Coronary artery (tissue), 2 donors: Measurements from ENCODE around the gene USP12.
"Not testable (repeated sequence)": the region's sequence is repeated elsewhere in the genome, so short reads cannot be mapped to it uniquely, and the experiment has no call there.

Source experiments
- DNase-seq: peaks from one replicate; pipeline ENCODE4 v3.0.0-alpha.2; 2017; ENCODE audit warnings: low spot score
- H3K27ac ChIP-seq, 2 donors: fragments of 200-600 bp; sonication (generic); one replicate each; pipeline ENCODE4 v1.5.1; 2016 to 2019
- H3K4me3 ChIP-seq: fragments of 200-600 bp; sonication (generic); 2 replicates; pipeline ENCODE4 v1.5.1; 2016; ENCODE audit warnings: mild to moderate bottlenecking, moderate library complexity
- TF ChIP-seq, protein P1 (sequence below): fragments of 200-600 bp; sonication (generic); IDR thresholded peaks from one replicate; pipeline ENCODE4 v1.5.1; 2019; ENCODE audit warnings: antibody characterized with exemption

USP12 gene

DNA sequence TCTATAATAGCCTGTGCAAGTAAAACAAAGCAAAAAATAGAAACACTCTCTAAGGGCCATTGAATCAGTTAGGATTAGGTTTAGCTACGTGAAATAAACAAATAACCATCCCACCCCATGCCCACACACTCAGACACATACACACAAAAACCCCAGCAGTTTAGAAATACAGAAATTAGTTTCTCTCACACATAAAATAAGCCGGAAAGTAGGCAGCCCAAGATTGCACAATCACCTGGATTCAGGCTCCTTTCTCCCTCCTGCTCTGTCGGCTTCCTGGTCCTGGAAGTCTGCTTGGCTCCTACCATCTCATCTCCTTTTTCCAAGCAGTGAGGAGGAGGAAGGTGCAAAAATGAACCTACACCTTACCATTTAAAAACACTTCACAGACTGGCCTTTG lies 22.6 kb upstream of the USP12 start:
- TF ChIP-seq, protein P1, sequence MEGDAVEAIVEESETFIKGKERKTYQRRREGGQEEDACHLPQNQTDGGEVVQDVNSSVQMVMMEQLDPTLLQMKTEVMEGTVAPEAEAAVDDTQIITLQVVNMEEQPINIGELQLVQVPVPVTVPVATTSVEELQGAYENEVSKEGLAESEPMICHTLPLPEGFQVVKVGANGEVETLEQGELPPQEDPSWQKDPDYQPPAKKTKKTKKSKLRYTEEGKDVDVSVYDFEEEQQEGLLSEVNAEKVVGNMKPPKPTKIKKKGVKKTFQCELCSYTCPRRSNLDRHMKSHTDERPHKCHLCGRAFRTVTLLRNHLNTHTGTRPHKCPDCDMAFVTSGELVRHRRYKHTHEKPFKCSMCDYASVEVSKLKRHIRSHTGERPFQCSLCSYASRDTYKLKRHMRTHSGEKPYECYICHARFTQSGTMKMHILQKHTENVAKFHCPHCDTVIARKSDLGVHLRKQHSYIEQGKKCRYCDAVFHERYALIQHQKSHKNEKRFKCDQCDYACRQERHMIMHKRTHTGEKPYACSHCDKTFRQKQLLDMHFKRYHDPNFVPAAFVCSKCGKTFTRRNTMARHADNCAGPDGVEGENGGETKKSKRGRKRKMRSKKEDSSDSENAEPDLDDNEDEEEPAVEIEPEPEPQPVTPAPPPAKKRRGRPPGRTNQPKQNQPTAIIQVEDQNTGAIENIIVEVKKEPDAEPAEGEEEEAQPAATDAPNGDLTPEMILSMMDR, result no peak
- Histone ChIP-seq H3K27ac (no peak overlapping the region), H3K4me3 (no peak overlapping the region)
- no peak for DNase-seq

DNA sequence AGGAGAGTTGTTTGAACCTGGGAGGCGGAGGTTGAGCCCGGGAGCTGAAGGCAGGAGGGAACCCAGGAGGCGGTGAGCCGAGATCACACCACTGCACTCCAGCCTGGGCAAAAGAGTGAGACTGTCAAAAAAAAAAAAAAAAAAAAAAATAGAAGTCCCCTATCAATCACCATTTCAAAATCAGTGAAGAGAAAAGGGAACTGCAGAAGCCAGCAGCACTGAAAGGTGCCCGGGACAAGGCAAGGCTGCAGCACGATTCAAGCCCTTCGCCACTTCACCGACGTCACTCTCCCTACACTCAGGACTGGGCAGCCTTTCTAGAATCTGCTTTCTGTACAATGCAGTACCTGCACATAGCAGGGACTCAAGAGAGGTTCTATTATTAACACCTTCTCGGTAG lies 21.9 kb upstream of the USP12 start:
- DNase-seq, result no peak
- TF ChIP-seq, protein P1, result no peak
- no peak overlapping the region for H3K27ac ChIP-seq
- no peak overlapping the region for H3K4me3 ChIP-seq

GRCh38 chr13:27192973-27193372 lies 21.4 kb upstream of the USP12 start:
- no peak for DNase-seq
- H3K27ac ChIP-seq, result no peak overlapping the region
- TF ChIP-seq, protein P1, result no peak
- no peak overlapping the region for H3K4me3 ChIP-seq

DNA sequence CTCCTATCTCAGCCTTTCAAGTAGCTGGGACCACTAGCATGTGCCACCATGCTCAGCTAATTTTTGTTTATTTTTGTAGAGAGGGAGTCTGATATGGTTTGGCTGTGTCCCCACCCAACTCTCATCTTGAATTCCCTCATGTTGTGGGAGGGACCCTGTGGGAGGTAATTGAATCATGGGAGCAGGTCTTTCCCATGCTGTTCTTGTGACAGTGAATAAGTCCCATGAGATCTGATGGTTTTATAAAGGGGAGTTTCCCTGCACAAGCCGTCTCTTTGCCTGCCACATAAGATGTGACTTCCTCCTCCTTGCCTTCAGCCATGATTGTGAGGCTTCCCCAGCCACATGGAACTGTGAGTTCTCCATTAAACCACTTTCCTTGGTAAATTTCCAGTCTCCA lies 20.8 kb upstream of the USP12 start:
- not testable (repeated sequence) for H3K27ac ChIP-seq, H3K4me3 ChIP-seq, DNase-seq

- TF ChIP-seq, protein P1, result no peak
- DNase-seq, result no peak
- Histone ChIP-seq H3K27ac (no peak overlapping the region), H3K4me3 (no peak overlapping the region)
These were observed 17.6 kb upstream of the USP12 start for GRCh38 chr13:27189192-27189591.

- TF ChIP-seq, protein P1, result no peak
- DNase-seq, result no peak
- no peak overlapping the region for H3K4me3 ChIP-seq
- no peak overlapping the region for H3K27ac ChIP-seq
These were observed 16.6 kb upstream of the USP12 start for GRCh38 chr13:27188239-27188638.

DNA sequence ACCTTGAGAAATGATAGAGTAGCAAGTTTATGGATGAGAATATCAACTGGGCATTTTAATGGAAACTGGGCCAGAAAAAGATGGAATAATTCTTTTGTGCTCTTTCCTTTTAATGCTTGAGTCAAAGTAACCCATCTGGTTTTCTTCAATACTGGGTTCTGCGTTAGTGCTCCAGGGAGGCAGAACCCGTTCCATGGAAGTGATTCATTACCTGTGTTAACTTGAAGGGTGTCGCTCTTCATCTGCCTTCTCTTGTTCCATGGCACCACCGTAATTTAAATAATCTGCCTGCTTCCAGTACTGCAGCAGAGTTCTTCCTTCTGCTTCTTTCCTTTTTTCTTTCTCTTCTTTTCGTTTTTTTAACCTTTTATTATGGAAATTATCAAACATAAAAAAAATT lies 14.7 kb upstream of the USP12 start:
- TF ChIP-seq, protein P1, result no peak
- no peak for DNase-seq
- Histone ChIP-seq H3K4me3 (no peak overlapping the region), H3K27ac (no peak overlapping the region)

GRCh38 chr13:27183561-27184147 lies 12.0 kb upstream of the USP12 start:
- DNase-seq, result no peak
- TF ChIP-seq, protein P1, result no peak
- Histone ChIP-seq H3K4me3 (no peak overlapping the region), H3K27ac (peak overlapping the region in 1 of 2 donors; percentile 69)
